Activated naive CD4-positive, alpha-beta T cell treated with anti-CD3 and anti-CD28 coated beads, Interleukin-2, amount 50 U/mL, for 72 hours (primary cell): ENCODE measurements around the gene FAM228B. TPM values are rescaled to one million over a fixed set of nuclear protein-coding genes. Genes with fewer than 3 reads are reported as not detected.
"Not testable (repeated sequence)": the region's sequence is repeated elsewhere in the genome, so short reads cannot be mapped to it uniquely, and the experiment has no call there.

Source experiments
- ATAC-seq, 2 donors: fragments of 150-1000 bp; cut with Tn5 transposase; 2 replicates each; pipeline ENCODE4 v1.10.0; 2021; ENCODE audit warnings: mild to moderate bottlenecking in 2 of 2, moderate library complexity in 2 of 2
- DNase-seq, 2 donors: peaks; one replicate each; pipeline ENCODE4 v3.0.0; 2021 to 2022; ENCODE audit warnings: low spot score in 2 of 2
- H3K27ac Mint-ChIP-seq, 2 donors: one replicate each; pipeline ENCODE4 v1.8.0; 2022; ENCODE audit warnings: mild to moderate bottlenecking in 2 of 2, mixed read lengths in 2 of 2
- H3K36me3 Mint-ChIP-seq, 2 donors: one replicate each; pipeline ENCODE4 v1.8.0; 2022; ENCODE audit warnings: mixed read lengths in 2 of 2
- H3K9me3 Mint-ChIP-seq, 2 donors: one replicate each; pipeline ENCODE4 v1.8.0; 2022; ENCODE audit warnings: mixed read lengths in 2 of 2
- total RNA-seq, 2 donors: library from RNA; stranded (reverse); gene quantifications; one replicate each; pipeline ENCODE4 v1.2.3, GENCODE V29; 2022

Gene FAM228B
- total RNA-seq, 2 donors from 2014 or later: 5.8 to 7.9 TPM

DNA sequence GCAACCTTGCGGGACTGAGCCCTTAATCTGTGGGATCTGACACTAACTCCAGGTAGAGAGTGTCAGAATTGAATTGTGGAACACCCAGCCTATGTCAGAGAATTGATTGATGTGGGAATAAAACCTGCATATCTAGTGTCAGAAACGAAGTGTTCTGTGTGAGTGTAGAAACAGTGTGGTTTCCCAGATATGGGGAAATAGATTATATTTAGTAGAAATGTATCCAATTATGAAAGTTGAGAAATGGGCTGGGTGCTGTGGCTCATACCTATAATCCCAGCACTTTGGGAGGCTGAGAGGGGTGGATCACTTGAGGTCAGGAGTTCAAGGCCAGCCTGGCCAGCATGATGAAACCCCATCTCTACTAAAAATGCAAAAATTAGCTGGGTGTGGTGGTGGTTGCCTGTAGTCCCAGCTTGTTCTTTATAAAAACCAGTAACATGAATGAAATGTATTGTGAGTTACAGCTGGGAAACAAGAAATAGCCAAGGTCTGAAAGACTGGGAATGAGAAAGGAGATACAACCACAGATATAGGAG lies 34.4 kb upstream of the FAM228B start:
- ATAC-seq (no peak), DNase-seq (no peak)
- Mint-ChIP-seq H3K27ac (no peak overlapping the region), H3K36me3 (no peaks in the 10 kb centered on the region), H3K9me3 (no peaks in the 10 kb centered on the region)

DNA sequence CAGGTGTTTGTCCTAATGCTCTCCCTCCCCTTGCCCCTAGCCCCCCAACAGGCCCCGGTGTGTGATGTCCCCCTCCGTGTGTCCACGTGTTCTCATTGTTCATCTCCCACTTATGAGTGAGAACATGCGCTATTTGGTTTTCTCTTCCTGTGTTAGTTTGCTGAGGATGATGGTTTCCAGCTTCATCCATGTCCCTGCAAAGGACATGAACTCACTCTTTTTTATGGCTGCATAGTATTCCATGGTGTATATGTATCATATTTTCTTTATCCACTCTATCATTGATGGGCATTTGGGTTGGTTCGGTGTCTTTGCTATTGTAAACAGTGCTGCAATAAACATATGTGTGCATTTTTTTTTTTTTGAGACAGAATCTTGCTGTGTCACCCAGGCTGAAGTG lies 30.0 kb upstream of the FAM228B start:
- not testable (repeated sequence) for DNase-seq, H3K27ac Mint-ChIP-seq, ATAC-seq
- peaks cover 8 to 16% of the 10 kb centered on the region in 2 donors for H3K36me3 Mint-ChIP-seq
- peaks cover 0 to 10% of the 10 kb centered on the region in 2 donors for H3K9me3 Mint-ChIP-seq

DNA sequence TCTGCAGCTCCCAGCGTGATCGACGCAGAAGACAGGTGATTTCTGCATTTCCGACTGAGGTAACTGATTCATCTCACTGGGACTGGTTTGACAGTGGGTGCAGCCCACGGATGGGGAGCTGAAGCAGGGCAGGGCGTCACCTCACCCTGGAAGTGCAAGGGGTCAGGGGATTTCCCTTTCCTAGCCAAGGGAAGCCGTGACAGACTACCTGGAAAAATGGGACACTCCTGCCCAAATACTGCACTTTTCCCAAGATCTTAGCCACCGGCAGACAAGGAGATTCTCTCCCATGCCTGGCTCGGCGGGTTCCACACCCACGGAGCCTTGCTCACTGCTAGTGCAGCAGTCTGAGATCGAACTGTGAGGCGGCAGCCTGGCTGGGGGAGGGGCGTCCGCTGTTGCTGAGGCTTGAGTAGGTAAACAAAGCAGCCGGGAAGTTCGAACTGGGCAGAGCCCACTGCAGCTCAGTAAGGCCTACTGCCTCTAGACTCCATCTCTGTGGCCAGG lies 28.0 kb upstream of the FAM228B start:
- Mint-ChIP-seq H3K36me3 (peaks cover 10 to 23% of the 10 kb centered on the region in 2 donors), H3K9me3 (peaks cover 0 to 10% of the 10 kb centered on the region in 2 donors)
- ATAC-seq, H3K27ac Mint-ChIP-seq, DNase-seq: not testable (repeated sequence)

DNA sequence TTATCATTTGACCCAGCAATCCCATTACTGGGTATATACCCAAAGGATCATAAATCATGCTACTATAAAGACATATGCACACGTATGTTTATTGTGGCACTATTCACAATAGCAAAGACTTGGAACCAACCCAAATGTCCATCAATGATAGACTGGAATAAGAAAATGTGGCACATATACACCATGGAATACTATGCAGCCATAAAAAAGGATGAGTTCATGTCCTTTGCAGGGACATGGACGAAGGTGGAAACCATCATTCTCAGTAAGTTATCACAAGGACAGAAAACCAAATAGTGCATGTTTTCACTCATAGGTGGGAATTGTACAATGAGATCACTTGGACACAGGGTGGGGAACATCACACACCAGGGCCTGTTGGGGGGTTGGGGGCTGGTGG lies 22.5 kb upstream of the FAM228B start:
- DNase-seq, ATAC-seq, H3K27ac Mint-ChIP-seq: not testable (repeated sequence)
- Mint-ChIP-seq H3K9me3 (peaks cover 9 to 20% of the 10 kb centered on the region in 2 donors), H3K36me3 (peaks cover 13 to 35% of the 10 kb centered on the region in 2 donors)

DNA sequence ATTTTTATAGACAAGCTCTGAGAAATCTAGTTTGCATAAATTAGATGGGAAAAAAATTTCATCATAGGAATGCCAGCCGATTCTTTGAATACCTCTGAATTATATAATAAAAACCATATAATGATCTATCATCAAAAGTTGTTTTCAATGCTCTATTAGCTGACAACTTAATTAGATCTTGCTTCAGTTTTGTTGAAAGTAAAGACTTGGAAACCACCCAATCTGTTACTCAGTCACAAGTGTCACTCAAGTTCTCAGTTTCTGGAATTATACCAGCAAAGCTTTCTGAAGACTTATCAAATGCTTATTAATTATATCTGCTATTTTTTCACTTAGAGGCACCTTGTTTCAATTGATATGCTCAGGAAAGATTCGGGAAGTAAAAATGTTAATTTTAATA lies 21.3 kb upstream of the FAM228B start:
- DNase-seq (no peak), ATAC-seq (no peak)
- Mint-ChIP-seq H3K36me3 (peaks cover 5 to 37% of the 10 kb centered on the region in 2 donors), H3K9me3 (peaks cover 14 to 22% of the 10 kb centered on the region in 2 donors), H3K27ac (no peak overlapping the region)

DNA sequence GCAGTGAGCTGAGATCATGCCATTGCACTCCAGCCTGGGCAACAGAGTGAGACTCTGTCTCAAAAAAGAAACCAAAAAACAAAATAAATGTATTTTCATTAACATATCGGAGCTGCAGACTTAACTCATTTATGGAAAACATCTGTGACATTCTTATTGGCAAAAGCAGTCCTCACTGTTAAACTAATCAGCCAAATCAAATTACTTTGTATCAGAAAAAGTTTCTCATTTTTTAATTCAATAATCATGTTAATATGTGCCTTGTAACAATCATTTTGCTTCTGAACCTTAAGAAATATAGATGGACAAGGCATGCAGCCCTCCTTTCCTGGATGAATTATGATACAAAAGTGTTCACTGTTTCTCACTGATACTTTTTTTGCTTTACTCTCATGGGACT lies 20.6 kb upstream of the FAM228B start:
- DNase-seq: no peak
- no peak for ATAC-seq
- no peak overlapping the region for H3K27ac Mint-ChIP-seq
- H3K9me3 Mint-ChIP-seq: peaks cover 19 to 28% of the 10 kb centered on the region in 2 donors
- H3K36me3 Mint-ChIP-seq: peaks cover 11 to 42% of the 10 kb centered on the region in 2 donors

DNA sequence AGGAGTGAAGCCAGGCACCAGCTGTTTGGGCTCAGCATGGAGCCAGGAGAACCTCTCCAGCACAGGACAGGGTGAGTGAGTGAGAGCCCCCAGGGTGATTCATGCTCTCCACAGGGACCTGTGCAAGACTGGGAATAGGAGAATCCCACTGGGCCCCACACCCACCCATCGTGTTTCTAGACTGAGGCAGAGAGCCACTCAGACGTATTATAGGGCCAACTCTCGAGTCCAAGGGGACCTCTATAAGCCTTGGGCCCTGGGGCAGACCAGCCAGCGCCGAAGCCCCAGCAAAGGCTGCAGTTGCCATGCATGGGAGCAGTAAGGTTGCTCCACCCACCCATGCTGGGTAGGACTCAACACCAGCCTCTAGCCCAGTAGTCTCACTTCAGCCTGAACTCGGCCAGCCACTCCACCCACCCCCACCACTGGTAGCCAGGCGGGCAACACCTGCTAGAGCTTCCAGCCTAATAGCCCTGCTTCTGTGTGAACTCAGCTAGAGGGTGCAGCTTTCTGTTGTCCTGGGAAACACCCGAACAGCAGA lies 19.1 kb upstream of the FAM228B start:
- ATAC-seq: no peak
- peaks cover 28% of the 10 kb centered on the region in 2 donors for H3K9me3 Mint-ChIP-seq
- H3K36me3 Mint-ChIP-seq: peaks cover 12 to 41% of the 10 kb centered on the region in 2 donors
- no peak overlapping the region for H3K27ac Mint-ChIP-seq
- DNase-seq: no peak

DNA sequence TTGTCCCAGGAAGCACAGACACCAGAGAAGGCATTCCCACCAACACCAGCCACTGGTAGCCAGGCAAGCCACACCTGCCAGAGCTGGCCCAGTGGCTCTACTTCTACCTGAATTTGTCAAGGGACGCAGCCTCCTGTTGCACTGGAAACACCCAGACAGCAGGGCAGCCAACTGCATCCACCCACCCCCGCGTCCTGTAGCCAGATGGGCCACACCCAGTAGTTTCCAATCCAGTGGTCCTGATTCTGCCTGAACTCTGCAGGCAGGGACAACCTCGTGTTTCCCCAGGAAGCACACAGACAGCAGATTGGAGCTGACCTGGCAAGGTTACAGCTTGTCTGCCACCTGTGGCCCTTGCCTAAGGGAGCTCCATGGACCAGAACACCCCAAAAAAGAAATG lies 18.4 kb upstream of the FAM228B start:
- DNase-seq: no peak
- H3K36me3 Mint-ChIP-seq: peaks cover 12 to 35% of the 10 kb centered on the region in 2 donors
- peaks cover 28 to 29% of the 10 kb centered on the region in 2 donors for H3K9me3 Mint-ChIP-seq
- no peak overlapping the region for H3K27ac Mint-ChIP-seq
- ATAC-seq: no peak

DNA sequence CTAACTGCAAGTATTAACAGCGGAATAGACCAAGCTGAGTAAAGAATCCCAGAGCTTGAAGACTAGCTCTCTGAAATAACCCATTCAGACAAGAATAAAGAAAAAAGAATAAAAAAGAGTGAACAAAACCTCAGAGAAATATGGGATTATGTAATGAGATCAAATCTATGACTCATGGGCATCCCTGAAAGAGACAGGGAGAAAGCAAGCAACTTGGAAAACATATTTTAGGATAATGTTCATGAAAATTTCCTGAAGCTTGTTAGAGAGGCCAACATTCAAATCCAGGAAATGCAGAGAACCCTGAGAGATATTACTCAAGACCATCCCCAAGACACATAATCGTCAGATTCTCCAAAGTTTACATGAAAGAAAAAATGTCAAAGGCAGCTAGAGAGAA lies 17.5 kb upstream of the FAM228B start:
- Mint-ChIP-seq H3K36me3 (peaks cover 7 to 29% of the 10 kb centered on the region in 2 donors), H3K9me3 (peaks cover 28 to 29% of the 10 kb centered on the region in 2 donors), H3K27ac (no peak overlapping the region)
- ATAC-seq: no peak
- no peak for DNase-seq

DNA sequence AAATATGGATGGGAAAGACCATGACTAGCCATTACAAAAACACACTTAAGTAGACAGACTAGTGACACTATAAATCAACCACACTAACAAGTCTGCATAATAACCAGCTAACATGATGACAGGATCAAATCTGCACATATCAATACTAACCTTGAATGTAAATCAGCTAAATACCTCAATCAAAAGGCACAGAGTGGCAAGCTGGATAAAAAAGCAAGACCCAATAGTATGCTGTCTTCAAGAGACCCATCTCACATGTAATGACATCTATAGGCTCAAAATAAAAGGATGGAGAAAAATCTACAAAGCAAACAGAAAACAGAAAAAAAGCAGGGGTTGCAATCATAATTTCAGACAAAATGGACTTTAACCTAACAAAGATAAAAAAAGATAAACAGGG lies 16.5 kb upstream of the FAM228B start:
- H3K27ac Mint-ChIP-seq: no peak overlapping the region
- DNase-seq (no peak), ATAC-seq (no peak)
- H3K9me3 Mint-ChIP-seq: peaks cover 28 to 29% of the 10 kb centered on the region in 2 donors
- peaks cover 7 to 28% of the 10 kb centered on the region in 2 donors for H3K36me3 Mint-ChIP-seq

DNA sequence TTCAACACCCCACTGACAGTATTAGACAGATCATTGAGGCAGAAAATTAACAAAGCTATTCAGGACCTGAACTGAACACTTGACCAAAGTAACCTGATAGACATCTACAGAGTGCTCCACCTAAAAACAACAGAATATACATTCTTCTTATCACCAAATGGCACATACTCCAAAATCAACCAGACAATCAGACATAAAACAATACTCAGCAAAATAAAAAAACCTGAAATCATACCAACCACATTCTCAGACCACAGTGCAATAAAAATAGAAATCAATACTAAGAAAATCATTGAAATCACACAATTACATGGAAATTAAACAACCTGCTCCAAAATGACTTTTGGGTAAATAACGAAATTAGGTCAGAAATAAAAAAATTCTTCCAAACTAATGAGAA lies 15.9 kb upstream of the FAM228B start:
- H3K27ac Mint-ChIP-seq: no peak overlapping the region
- peaks cover 28 to 29% of the 10 kb centered on the region in 2 donors for H3K9me3 Mint-ChIP-seq
- no peak for ATAC-seq
- peaks cover 7 to 28% of the 10 kb centered on the region in 2 donors for H3K36me3 Mint-ChIP-seq
- DNase-seq: no peak

DNA sequence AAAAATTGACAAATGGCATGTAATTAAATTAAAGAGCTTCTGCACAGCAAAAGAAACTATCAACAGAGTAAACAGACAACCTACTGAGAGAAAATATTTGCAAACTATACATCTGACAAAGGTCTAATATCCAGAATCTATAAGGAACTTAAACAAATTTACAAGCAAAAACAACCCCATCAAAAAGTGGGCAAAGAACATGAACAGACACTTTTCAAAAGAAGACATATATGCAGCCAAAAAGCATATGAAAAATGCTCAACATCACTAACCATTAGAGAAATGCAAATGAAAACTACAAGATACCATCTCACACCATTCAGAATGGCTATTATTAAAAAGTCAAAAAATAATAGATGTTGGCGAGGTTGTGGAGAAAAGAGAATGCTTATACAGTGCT lies 13.8 kb upstream of the FAM228B start:
- Mint-ChIP-seq H3K9me3 (peaks cover 28 to 29% of the 10 kb centered on the region in 2 donors), H3K36me3 (peaks cover 7 to 28% of the 10 kb centered on the region in 2 donors)
- not testable (repeated sequence) for H3K27ac Mint-ChIP-seq, ATAC-seq, DNase-seq

DNA sequence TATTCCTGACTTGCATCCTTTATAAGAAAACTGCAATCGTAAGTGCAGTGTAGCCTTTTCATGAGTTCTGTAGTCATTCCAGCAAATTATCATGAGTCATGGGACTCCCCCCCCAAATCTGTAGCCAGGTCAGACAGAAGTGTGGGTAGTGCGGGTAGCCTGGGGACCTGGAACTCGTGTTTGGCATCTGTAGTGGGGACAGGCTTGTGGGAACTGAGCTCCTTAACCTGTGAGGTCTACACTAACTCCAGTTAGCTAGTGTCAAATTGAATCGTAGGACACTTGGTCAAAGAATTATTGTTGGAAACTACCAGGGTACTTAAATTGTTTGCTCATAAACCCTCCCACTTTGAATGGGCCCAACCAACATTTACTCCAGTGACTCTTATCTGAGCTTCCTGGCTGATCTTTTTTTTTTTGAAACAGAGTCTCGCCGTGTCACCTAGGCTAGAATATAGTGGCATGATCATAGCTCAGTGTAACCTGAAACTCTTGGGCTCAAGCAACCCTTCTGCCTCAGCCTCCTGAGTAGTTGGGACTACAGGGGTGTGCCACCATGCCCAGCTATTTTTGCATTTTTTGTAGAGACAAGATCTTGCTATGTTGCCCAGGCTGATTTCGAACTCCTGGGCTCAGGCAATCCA lies 12.5 kb upstream of the FAM228B start:
- H3K36me3 Mint-ChIP-seq: peaks cover 7 to 18% of the 10 kb centered on the region in 2 donors
- peaks cover 19 to 20% of the 10 kb centered on the region in 2 donors for H3K9me3 Mint-ChIP-seq
- ATAC-seq (peak in 1 of 2 donors; percentile 29), DNase-seq (no peak)
- no peak overlapping the region for H3K27ac Mint-ChIP-seq

DNA sequence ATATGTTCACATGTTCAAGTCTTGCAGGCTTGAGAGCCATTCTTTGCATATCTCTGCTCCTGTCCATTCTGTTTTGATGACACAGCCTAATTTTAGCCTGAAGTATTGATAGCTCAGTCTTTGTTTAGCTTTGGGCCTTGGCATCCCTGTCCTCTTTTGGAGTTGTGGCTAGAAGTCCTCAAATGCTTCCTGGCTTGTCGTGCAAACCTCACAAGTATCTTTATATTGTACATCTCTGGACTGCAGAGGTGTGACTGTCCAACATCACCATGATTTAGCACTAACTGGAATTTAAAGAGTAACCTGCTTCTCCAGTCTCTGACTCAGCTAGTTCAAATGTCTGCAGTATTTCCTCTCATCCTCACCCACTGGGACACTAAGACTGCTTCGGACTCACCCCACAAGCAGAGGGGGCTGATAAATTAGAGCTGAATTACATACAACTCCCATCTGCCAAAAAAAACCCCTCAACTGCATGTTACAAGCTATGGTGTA lies 11.8 kb upstream of the FAM228B start:
- DNase-seq (no peak), ATAC-seq (no peak)
- H3K9me3 Mint-ChIP-seq: peaks cover 16 to 19% of the 10 kb centered on the region in 2 donors
- H3K27ac Mint-ChIP-seq: no peak overlapping the region
- H3K36me3 Mint-ChIP-seq: peaks cover 7 to 15% of the 10 kb centered on the region in 2 donors

DNA sequence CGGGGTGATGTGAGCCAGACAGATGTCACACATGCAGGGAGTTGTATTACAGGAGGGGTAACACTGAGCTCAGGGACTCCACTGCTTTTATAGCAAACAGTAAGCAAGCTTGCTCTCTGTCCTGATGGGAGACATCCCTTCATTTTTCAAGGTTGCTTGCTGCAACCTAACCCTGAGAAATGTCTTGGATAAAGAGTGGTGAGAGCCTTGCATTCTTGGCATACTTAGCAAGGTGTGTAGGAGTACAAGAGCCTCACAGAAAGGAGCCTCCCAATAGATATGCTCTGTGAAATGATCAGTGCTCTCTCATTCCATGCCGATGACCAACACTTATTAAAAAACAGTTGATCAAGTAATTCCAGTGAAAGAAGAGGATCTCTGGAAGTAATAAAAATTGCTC lies 8.2 kb upstream of the FAM228B start:
- Mint-ChIP-seq H3K9me3 (no peaks in the 10 kb centered on the region), H3K36me3 (no peaks in the 10 kb centered on the region), H3K27ac (no peak overlapping the region)
- DNase-seq (no peak), ATAC-seq (no peak)

DNA sequence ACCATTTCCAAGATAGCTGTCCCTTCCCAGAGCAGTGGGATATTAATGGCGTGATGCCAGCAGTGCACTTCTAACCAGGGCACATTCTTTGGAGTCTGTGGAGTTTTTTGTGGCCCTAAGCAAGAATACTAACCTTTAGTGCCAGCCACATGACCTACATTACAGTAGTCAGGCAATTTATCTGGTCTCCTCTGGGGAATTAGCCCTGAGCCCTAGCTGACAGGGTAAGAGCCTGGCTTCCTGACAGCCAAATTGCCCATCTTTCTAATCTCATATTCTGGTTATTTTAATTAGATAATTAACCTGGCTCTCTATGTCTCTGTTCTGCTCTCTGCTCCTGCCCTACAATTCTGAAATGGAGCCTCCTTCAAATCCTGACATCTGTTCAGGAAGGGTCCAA lies 5.4 kb upstream of the FAM228B start:
- no peak overlapping the region for H3K27ac Mint-ChIP-seq
- no peaks in the 10 kb centered on the region for H3K9me3 Mint-ChIP-seq
- ATAC-seq: no peak
- peaks cover 0 to 4% of the 10 kb centered on the region in 2 donors for H3K36me3 Mint-ChIP-seq
- DNase-seq: no peak

DNA sequence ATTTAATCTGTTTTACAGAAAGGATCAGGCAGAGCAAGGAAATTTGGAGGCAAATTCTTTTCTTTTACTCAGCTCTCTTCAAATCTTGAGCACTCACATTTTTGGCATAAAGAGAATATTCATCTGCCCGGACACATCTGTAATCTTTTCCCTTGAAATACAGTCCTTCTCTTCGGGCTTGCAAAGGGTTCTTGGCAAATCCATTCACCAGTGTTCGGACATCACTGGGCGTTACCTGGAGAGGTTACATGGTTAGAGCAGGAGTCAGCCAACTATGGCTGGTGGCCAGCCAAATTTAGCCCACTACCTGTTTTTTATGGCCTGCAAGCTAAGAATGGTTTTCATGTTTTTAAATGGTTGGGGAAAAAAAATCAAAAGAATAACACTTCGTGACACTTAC lies 2.2 kb upstream of the FAM228B start:
- ATAC-seq (no peak), DNase-seq (no peak)
- H3K36me3 Mint-ChIP-seq: peaks cover 0 to 4% of the 10 kb centered on the region in 2 donors
- no peak overlapping the region for H3K27ac Mint-ChIP-seq
- H3K9me3 Mint-ChIP-seq: no peaks in the 10 kb centered on the region
